ENCODE results near the gene CERK.

Gene CERK

GRCh38 chr22:46690146-46690545 is 47.9 kb downstream of the CERK start:
- H3K4me3 ChIP-seq (ENCODE audit: control insufficient read depth, low read depth, low read length), result no peak overlapping the region
- no peak for DNase-seq (ENCODE audit: low read depth)
- no peak for TF ChIP-seq CTCF (IDR thresholded peaks at IDR 0.05; ENCODE audit: control insufficient read depth, insufficient read depth, low read depth, low read length, missing control alignments)

- DNase-seq (ENCODE audit: low read depth), result no peak
- no peak overlapping the region for H3K4me3 ChIP-seq (ENCODE audit: control insufficient read depth, low read depth, low read length)
- no peak for TF ChIP-seq CTCF (IDR thresholded peaks at IDR 0.05; ENCODE audit: control insufficient read depth, insufficient read depth, low read depth, low read length, missing control alignments)
Observed at GRCh38 chr22:46688949-46689348, 49.1 kb downstream of the CERK start.

GRCh38 chr22:46687460-46687859 is 50.6 kb downstream of the CERK start:
- no peak for DNase-seq (ENCODE audit: low read depth)
- TF ChIP-seq CTCF (IDR thresholded peaks at IDR 0.05; ENCODE audit: control insufficient read depth, insufficient read depth, low read depth, low read length, missing control alignments), result no peak
- H3K4me3 ChIP-seq (ENCODE audit: control insufficient read depth, low read depth, low read length), result no peak overlapping the region

GRCh38 chr22:46687048-46687444 is 51.0 kb downstream of the CERK start:
- no peak for DNase-seq (ENCODE audit: low read depth)

GRCh38 chr22:46686221-46687047 is 51.6 kb downstream of the CERK start:
- DNase-seq (ENCODE audit: low read depth), result no peak
- no peak for TF ChIP-seq CTCF (IDR thresholded peaks at IDR 0.05; ENCODE audit: control insufficient read depth, insufficient read depth, low read depth, low read length, missing control alignments)
- H3K4me3 ChIP-seq (ENCODE audit: control insufficient read depth, low read depth, low read length), result no peak overlapping the region

More at GRCh38 chr22:46687048-46687444, 51.0 kb downstream of the CERK start:
- TF ChIP-seq CTCF (IDR thresholded peaks at IDR 0.05; ENCODE audit: control insufficient read depth, insufficient read depth, low read depth, low read length, missing control alignments), result no peak
- no peak overlapping the region for H3K4me3 ChIP-seq (ENCODE audit: control insufficient read depth, low read depth, low read length)

GRCh38 chr22:46684706-46685105 is 53.3 kb downstream of the CERK start:
- no peak overlapping the region for H3K4me3 ChIP-seq (ENCODE audit: control insufficient read depth, low read depth, low read length)
- no peak for DNase-seq (ENCODE audit: low read depth)
- no peak for TF ChIP-seq CTCF (IDR thresholded peaks at IDR 0.05; ENCODE audit: control insufficient read depth, insufficient read depth, low read depth, low read length, missing control alignments)

Measured in AG09309 (cell line).